Measurements from ENCODE around the gene AMPD2. TPM values are rescaled to one million over a fixed set of nuclear protein-coding genes. Genes with fewer than 3 reads are reported as not detected.

Gene AMPD2
- total and polyA plus RNA-seq, 4 donors: 19.2 to 87.4 (median 22.7) TPM

- no peak for DNase-seq (ENCODE audit: low spot score)
Measured at GRCh38 chr1:109635862-109636200, 16.2 kb downstream of the AMPD2 start.

More at GRCh38 chr1:109635862-109636200, 16.2 kb downstream of the AMPD2 start:
- H3K9me3 ChIP-seq (ENCODE audit: control insufficient read depth in 4 of 4, low read length in 3 of 4): no peaks in the 10 kb centered on the region
- peaks cover 0 to 9% (median 4%) of the 10 kb centered on the region in 4 donors for H3K4me1 ChIP-seq (ENCODE audit: control insufficient read depth in 4 of 4, insufficient read depth in 4 of 4, low read length in 3 of 4)
- H3K27me3 ChIP-seq (ENCODE audit: control insufficient read depth in 4 of 4, insufficient read depth in 4 of 4, low read length in 3 of 4): no peaks in the 10 kb centered on the region
- 92% methylated on average over 2 of the region's 2 CpGs for WGBS
- H3K27ac ChIP-seq (ENCODE audit: low read depth in 1 of 2, low read length in 2 of 2): no peak overlapping the region
- H3K4me3 ChIP-seq (ENCODE audit: low read depth in 1 of 3, low read length in 3 of 3): no peak overlapping the region
- no peak overlapping the region for H3K9ac ChIP-seq (ENCODE audit: low read depth in 1 of 2, low read length in 2 of 2)
- no peak for TF ChIP-seq SP1 (IDR thresholded peaks at IDR 0.05)
- TF ChIP-seq HNF4A (conservative IDR thresholded peaks at IDR 0.05): no peak
- TF ChIP-seq CTCF (IDR thresholded peaks at IDR 0.05; ENCODE audit: low read depth, low read length, missing input control): no peak
- TF ChIP-seq ZBTB33 (IDR thresholded peaks at IDR 0.05): no peak
- TF ChIP-seq RAD21 (IDR thresholded peaks at IDR 0.05): no peak
- TF ChIP-seq ATF3 (IDR thresholded peaks at IDR 0.05): no peak
- TF ChIP-seq EGR1 (IDR thresholded peaks at IDR 0.05; ENCODE audit: low read depth in 2 of 2): no peak
- no peak for TF ChIP-seq JUND (IDR thresholded peaks at IDR 0.05)
- TF ChIP-seq FOXA1 (IDR thresholded peaks at IDR 0.05): no peak
- TF ChIP-seq REST (IDR thresholded peaks at IDR 0.05): no peak
- no peak for TF ChIP-seq NR2F2 (IDR thresholded peaks at IDR 0.05)
- TF ChIP-seq FOXA2 (IDR thresholded peaks at IDR 0.05): no peak
- TF ChIP-seq TAF1 (conservative IDR thresholded peaks at IDR 0.05): no peak
- no peak for TF ChIP-seq YY1 (IDR thresholded peaks at IDR 0.05)
- no peak for TF ChIP-seq HNF4G (IDR thresholded peaks at IDR 0.05)
- no peak for TF ChIP-seq MAX (IDR thresholded peaks at IDR 0.05)
- no peak for TF ChIP-seq RXRA (IDR thresholded peaks at IDR 0.05)
- no peak for TF ChIP-seq GABPA (IDR thresholded peaks at IDR 0.05 in 1 of 2, conservative IDR thresholded peaks at IDR 0.05 in 1 of 2)
- H3K36me3 ChIP-seq (ENCODE audit: control insufficient read depth in 4 of 4, insufficient read depth in 3 of 4, low read depth in 1 of 4, low read length in 3 of 4): peaks cover 3 to 14% (median 4%) of the 10 kb centered on the region in 4 donors

Data from liver (tissue), 9 donors.